ENCODE measurements around the gene DLG5.
A peak's percentile ranks its signal among the peaks of the same experiment; 100 is the strongest.

DLG5 gene

DNA sequence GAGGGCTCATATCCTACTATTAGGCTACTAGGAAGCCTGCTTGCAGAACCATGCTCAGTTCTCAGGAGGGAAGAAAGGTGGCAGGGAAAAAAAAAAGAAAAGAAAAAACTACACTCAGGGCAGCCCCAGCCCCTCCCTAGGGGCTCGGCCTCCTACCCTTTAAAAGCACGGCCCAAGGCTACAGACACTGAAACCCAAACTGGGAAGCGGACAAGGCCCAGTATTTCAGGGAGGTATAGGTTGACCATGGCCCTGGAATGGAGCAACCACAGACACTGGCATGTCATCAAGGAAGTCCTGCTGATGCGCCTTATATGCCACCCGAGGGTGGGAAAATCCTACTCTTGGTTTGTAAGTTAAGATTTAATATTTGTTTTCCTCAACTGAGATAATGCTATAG is 50.8 kb downstream of the DLG5 start:
- Histone ChIP-seq H3K9ac (ENCODE audit: low read depth, low read length, poor library complexity, severe bottlenecking) (no peak overlapping the region), H2AFZ (ENCODE audit: low read length) (no peak overlapping the region), H3K27me3 (ENCODE audit: insufficient read depth, low read length, poor library complexity, severe bottlenecking) (no peaks in the 10 kb centered on the region), H3K79me2 (ENCODE audit: insufficient read depth, low read length) (peaks cover 56% of the 10 kb centered on the region), H3K36me3 (ENCODE audit: insufficient read depth, low read length) (no peaks in the 10 kb centered on the region), H4K20me1 (ENCODE audit: insufficient read depth, low read length, poor library complexity, severe bottlenecking) (no peaks in the 10 kb centered on the region), H3K4me1 (ENCODE audit: insufficient read depth, low read length, poor library complexity, severe bottlenecking) (peaks cover 47% of the 10 kb centered on the region), H3K9me3 (ENCODE audit: insufficient read depth, low read depth, low read length) (no peaks in the 10 kb centered on the region), H3F3A (ENCODE audit: low read depth) (no peaks in the 10 kb centered on the region; the same call in 1 of the 2 replicates), H3K9me2 (replicated peaks; ENCODE audit: low read depth, low read length) (no peaks in the 10 kb centered on the region), H3K4me2 (ENCODE audit: low read depth, low read length, poor library complexity, severe bottlenecking) (no peak overlapping the region), H3K4me3 (ENCODE audit: low read length, poor library complexity, severe bottlenecking) (no peak overlapping the region)
- TF ChIP-seq EZH2phosphoT487 (IDR thresholded peaks at IDR 0.05; ENCODE audit: borderline replicate concordance): no peak
- TF ChIP-seq, protein P1, sequence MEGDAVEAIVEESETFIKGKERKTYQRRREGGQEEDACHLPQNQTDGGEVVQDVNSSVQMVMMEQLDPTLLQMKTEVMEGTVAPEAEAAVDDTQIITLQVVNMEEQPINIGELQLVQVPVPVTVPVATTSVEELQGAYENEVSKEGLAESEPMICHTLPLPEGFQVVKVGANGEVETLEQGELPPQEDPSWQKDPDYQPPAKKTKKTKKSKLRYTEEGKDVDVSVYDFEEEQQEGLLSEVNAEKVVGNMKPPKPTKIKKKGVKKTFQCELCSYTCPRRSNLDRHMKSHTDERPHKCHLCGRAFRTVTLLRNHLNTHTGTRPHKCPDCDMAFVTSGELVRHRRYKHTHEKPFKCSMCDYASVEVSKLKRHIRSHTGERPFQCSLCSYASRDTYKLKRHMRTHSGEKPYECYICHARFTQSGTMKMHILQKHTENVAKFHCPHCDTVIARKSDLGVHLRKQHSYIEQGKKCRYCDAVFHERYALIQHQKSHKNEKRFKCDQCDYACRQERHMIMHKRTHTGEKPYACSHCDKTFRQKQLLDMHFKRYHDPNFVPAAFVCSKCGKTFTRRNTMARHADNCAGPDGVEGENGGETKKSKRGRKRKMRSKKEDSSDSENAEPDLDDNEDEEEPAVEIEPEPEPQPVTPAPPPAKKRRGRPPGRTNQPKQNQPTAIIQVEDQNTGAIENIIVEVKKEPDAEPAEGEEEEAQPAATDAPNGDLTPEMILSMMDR (conservative IDR thresholded peaks at IDR 0.05; ENCODE audit: low read length): no peak

DNA sequence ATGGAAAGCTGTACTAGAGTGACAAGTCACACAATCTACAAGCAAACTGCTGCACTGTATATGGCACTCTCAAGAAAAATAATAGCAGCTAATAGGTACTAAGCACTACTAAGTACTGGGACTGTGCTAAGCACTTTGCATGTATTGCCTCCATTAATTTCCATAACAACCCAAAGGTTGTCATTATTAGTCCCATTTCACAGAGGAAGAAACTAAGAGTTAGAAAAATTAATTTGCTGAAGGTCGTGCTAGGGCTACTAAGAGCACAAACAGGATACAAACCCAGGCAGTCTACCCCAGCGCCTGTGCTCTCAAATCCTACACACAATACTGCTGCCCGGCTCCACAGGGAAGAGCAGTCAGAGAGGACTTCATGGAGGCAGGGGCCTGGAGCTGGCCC is 51.7 kb downstream of the DLG5 start:
- Histone ChIP-seq H3K4me1 (ENCODE audit: insufficient read depth, low read length, poor library complexity, severe bottlenecking) (peaks cover 47% of the 10 kb centered on the region), H2AFZ (ENCODE audit: low read length) (no peak overlapping the region), H4K20me1 (ENCODE audit: insufficient read depth, low read length, poor library complexity, severe bottlenecking) (no peaks in the 10 kb centered on the region), H3K4me2 (ENCODE audit: low read depth, low read length, poor library complexity, severe bottlenecking) (no peak overlapping the region), H3K9ac (ENCODE audit: low read depth, low read length, poor library complexity, severe bottlenecking) (no peak overlapping the region), H3K9me3 (ENCODE audit: insufficient read depth, low read depth, low read length) (no peaks in the 10 kb centered on the region), H3K27me3 (ENCODE audit: insufficient read depth, low read length, poor library complexity, severe bottlenecking) (no peaks in the 10 kb centered on the region), H3K4me3 (ENCODE audit: low read length, poor library complexity, severe bottlenecking) (no peak overlapping the region), H3K9me2 (replicated peaks; ENCODE audit: low read depth, low read length) (no peaks in the 10 kb centered on the region), H3K36me3 (ENCODE audit: insufficient read depth, low read length) (no peaks in the 10 kb centered on the region), H3F3A (ENCODE audit: low read depth) (no peaks in the 10 kb centered on the region; the same call in 1 of the 2 replicates), H3K79me2 (ENCODE audit: insufficient read depth, low read length) (peaks cover 52% of the 10 kb centered on the region)
- TF ChIP-seq, protein P1 (conservative IDR thresholded peaks at IDR 0.05; ENCODE audit: low read length): no peak
- TF ChIP-seq EZH2phosphoT487 (IDR thresholded peaks at IDR 0.05; ENCODE audit: borderline replicate concordance): no peak

DNA sequence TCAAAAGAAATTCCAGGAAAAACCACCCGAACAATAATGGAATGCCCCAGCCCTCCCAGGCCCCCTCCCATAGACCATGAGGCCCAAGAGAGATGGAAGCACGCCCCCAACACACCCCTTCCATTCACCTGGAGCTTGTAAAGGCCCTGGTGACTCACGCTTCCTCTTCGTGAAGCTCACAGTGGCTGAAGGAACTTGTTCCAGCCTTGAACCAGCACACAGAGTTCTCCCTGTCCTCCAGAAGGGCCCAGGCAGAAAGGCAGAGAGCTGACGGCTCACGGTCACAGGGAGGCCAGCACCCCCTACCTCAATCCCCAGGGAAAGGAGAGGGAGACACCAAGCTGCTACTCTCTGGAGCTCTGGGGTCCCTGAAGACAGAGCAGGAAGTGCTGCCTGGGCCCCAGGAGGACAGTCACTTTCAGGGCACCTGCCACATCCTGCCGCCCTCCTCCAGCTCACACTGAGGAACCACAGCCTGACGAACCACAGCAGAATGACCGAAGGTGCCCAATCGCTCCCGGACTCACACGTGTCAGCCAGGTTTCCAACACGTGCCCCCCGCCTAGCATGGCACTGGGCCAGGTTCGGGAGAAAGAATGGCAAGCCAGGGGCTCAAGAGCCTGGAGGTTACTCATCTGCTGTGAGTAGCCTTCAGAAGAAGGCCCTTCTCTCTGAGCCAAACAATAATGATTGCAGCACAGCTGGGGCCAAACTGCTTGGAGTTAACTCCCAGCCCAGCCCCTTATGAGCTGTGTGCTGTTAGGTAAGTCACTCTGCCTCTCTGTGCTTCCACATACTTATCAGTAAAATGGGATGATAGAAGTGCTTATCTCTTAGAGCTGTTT is 52.8 kb downstream of the DLG5 start:
- Histone ChIP-seq H3K27me3 (ENCODE audit: insufficient read depth, low read length, poor library complexity, severe bottlenecking) (no peaks in the 10 kb centered on the region), H3K9me3 (ENCODE audit: insufficient read depth, low read depth, low read length) (no peaks in the 10 kb centered on the region), H3K36me3 (ENCODE audit: insufficient read depth, low read length) (no peaks in the 10 kb centered on the region), H3K9ac (ENCODE audit: low read depth, low read length, poor library complexity, severe bottlenecking) (peak overlapping the region; percentile 54), H3K4me3 (ENCODE audit: low read length, poor library complexity, severe bottlenecking) (peak overlapping the region; percentile 63), H4K20me1 (ENCODE audit: insufficient read depth, low read length, poor library complexity, severe bottlenecking) (no peaks in the 10 kb centered on the region), H2AFZ (ENCODE audit: low read length) (peak overlapping the region; percentile 38; the same call in 1 of the 2 replicates), H3K79me2 (ENCODE audit: insufficient read depth, low read length) (peaks cover 42% of the 10 kb centered on the region), H3K9me2 (replicated peaks; ENCODE audit: low read depth, low read length) (no peaks in the 10 kb centered on the region), H3K4me2 (ENCODE audit: low read depth, low read length, poor library complexity, severe bottlenecking) (peak overlapping the region; percentile 78), H3F3A (ENCODE audit: low read depth) (no peaks in the 10 kb centered on the region; the same call in 1 of the 2 replicates), H3K4me1 (ENCODE audit: insufficient read depth, low read length, poor library complexity, severe bottlenecking) (peaks cover 45% of the 10 kb centered on the region)
- TF ChIP-seq, protein P1 (conservative IDR thresholded peaks at IDR 0.05; ENCODE audit: low read length): no peak
- no peak for TF ChIP-seq EZH2phosphoT487 (IDR thresholded peaks at IDR 0.05; ENCODE audit: borderline replicate concordance)

All from Loucy (cell line).